ENCODE results near the gene SHOC2. TPM values are rescaled to one million over a fixed set of nuclear protein-coding genes. Genes with fewer than 3 reads are reported as not detected.
A peak's percentile ranks its signal among the peaks of the same experiment; 100 is the strongest.

Gene SHOC2
- total RNA-seq, 4 donors from 2014 or later: 49.2 to 50.9 (median 50.5) TPM

- Histone ChIP-seq H3K27ac (peak within 1 kb of the TSS; percentile 96 to 100 (median 98)), H3K36me3 (no peaks in the 10 kb centered on the region), H3K27me3 (no peaks in the 10 kb centered on the region), H3K9me3 (no peaks in the 10 kb centered on the region), H3K4me3 (peak within 1 kb of the TSS; percentile 73 to 97 (median 96)), H3K4me1 (peaks cover 5 to 43% (median 22%) of the 10 kb centered on the region in 4 donors)
- TF ChIP-seq EP300 (IDR thresholded peaks at IDR 0.05) (peak; percentile 35 to 95), POLR2A (IDR thresholded peaks at IDR 0.05) (peak in 1 of 2 donors; percentile 39)
- TF ChIP-seq, protein P1, sequence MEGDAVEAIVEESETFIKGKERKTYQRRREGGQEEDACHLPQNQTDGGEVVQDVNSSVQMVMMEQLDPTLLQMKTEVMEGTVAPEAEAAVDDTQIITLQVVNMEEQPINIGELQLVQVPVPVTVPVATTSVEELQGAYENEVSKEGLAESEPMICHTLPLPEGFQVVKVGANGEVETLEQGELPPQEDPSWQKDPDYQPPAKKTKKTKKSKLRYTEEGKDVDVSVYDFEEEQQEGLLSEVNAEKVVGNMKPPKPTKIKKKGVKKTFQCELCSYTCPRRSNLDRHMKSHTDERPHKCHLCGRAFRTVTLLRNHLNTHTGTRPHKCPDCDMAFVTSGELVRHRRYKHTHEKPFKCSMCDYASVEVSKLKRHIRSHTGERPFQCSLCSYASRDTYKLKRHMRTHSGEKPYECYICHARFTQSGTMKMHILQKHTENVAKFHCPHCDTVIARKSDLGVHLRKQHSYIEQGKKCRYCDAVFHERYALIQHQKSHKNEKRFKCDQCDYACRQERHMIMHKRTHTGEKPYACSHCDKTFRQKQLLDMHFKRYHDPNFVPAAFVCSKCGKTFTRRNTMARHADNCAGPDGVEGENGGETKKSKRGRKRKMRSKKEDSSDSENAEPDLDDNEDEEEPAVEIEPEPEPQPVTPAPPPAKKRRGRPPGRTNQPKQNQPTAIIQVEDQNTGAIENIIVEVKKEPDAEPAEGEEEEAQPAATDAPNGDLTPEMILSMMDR (IDR thresholded peaks at IDR 0.05): peak in 2 of 5 experiments; percentile 25 to 31
- WGBS, 2 donors: 0 to 1% methylated on average over 36 to 40 of the region's 40 CpGs
- peak in 1 of 2 donors; percentile 98 for DNase-seq (ENCODE audit: low spot score in 2 of 2)
Measured at GRCh38 chr10:110918643-110919348, 608 bp upstream of the SHOC2 start, which contains the start of gene BBIP1. BBIP1 (minus strand) TSS chr10:110919180; CDS start chr10:110918157, 1,023 bp downstream.

DNA sequence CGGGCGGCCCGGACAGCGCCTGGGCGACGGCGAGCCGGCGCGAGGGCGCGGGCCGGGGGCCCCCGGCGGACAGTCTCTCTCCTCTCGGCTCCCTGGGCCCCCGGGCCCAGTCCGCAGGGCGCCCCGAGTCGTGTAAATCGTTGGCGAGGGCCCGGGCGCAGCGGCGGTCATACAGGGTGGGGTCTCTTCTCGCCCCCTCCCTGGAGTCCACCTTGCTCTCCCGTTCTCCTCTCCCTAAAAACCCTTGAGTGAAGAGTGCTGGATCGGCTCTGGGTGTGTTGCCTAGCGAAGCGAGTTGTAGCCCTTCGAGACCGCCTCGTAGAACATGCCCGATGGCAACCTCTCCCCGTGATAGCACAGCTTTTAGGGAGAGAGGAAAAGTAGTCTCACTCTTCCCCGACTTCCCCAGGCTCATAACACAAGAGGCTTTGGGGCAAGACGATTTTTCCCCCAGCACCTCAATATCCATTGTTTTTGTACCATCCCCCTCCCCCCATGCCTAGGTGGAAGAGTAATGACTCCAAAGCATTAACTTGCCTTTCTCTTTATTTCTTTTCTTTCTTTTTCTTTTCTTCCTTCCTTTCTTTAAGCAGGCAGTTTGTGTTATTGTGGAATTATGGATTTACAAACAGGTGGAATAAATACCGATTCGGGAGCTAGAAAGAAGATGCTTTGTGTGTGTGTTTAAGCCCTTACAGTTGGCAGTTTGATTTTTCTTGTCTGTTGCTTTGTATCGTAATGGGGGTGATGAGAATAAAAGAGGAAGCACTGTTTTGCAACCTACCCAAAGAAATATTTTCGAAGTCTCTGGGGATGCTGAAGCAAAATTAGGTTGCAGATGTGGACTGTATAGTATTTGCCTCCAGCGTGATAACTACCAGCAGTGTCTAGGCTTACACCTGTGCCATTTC, 822 bp downstream of the SHOC2 start:
- Histone ChIP-seq H3K27me3 (no peaks in the 10 kb centered on the region), H3K36me3 (no peaks in the 10 kb centered on the region), H3K27ac (peak overlapping the region; percentile 91 to 100 (median 97)), H3K4me1 (peaks cover 5 to 51% (median 25%) of the 10 kb centered on the region in 4 donors), H3K4me3 (peak overlapping the region; percentile 73 to 97 (median 96)), H3K9me3 (no peaks in the 10 kb centered on the region)
- DNase-seq (ENCODE audit: low spot score in 2 of 2): peak in 1 of 2 donors; percentile 11
- 0% methylated on average over 27 to 44 of the region's 44 CpGs for WGBS, 2 donors
- TF ChIP-seq, protein P1 (IDR thresholded peaks at IDR 0.05): no peak
- peak in 1 of 2 donors; percentile 20 for TF ChIP-seq EP300 (IDR thresholded peaks at IDR 0.05)

DNA sequence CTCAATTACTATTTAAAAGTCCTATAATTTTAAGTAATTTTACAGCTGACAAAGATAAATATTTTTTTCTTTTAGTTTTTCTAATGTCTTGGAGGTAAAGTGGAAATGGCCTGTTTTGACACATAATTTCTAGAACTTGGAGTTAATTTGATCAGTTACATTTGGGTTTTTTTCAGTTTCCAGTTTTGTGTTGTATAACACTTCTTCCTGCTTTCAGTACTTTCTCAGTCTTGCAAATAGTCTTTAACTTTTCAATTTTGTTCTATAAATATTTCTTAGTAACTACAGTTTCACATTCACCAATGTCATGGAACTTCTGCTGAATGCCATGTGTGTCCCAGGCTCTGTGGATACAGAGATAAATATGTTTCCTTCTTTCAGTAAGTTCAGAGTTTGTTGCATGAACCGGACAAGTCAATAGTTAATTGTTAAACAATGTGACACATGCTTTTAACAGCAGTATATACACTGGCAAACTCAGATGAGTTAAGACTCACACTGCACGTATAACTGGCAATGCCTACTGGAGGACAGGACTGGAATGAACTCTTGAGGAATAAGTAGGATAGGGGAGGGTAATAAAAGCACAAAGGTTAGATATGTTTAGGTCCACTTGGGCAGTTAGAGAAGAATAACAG, 4.6 kb downstream of the SHOC2 start:
- peaks cover 0 to 67% (median 22%) of the 10 kb centered on the region in 4 donors for H3K4me1 ChIP-seq
- WGBS, 2 donors: 35 to 43% methylated on average over 2 of the region's 2 CpGs
- no peaks in the 10 kb centered on the region for H3K36me3 ChIP-seq
- no peaks in the 10 kb centered on the region for H3K27me3 ChIP-seq
- TF ChIP-seq, protein P1 (IDR thresholded peaks at IDR 0.05): no peak
- TF ChIP-seq EP300 (IDR thresholded peaks at IDR 0.05): no peak
- TF ChIP-seq POLR2A (IDR thresholded peaks at IDR 0.05): no peak
- H3K4me3 ChIP-seq: no peak overlapping the region
- H3K27ac ChIP-seq: no peak overlapping the region
- DNase-seq (ENCODE audit: low spot score in 2 of 2): no peak
- no peaks in the 10 kb centered on the region for H3K9me3 ChIP-seq

GRCh38 chr10:110927461-110927860, 8.1 kb downstream of the SHOC2 start:
- TF ChIP-seq, protein P1 (IDR thresholded peaks at IDR 0.05): no peak
- no peak for TF ChIP-seq EP300 (IDR thresholded peaks at IDR 0.05)
- TF ChIP-seq POLR2A (IDR thresholded peaks at IDR 0.05): no peak
- Histone ChIP-seq H3K27ac (no peak overlapping the region), H3K4me3 (no peak overlapping the region), H3K4me1 (peaks cover 0 to 63% (median 14%) of the 10 kb centered on the region in 4 donors), H3K9me3 (no peaks in the 10 kb centered on the region), H3K27me3 (no peaks in the 10 kb centered on the region), H3K36me3 (no peaks in the 10 kb centered on the region)
- WGBS, 2 donors: 92 to 93% methylated on average over 2 of the region's 2 CpGs
- DNase-seq (ENCODE audit: low spot score in 2 of 2): no peak
